GM21526 (cell line): ENCODE data around the gene KLF7.
A peak's percentile ranks its signal among the peaks of the same experiment; 100 is the strongest.

Source experiments
- ATAC-seq: cut with Tn5 transposase; IDR thresholded peaks from one replicate; pipeline ENCODE4 v1.9.1; 2021; ENCODE audit warnings: moderate library complexity; ENCODE audit not compliant: unreplicated experiment, low FRiP score

KLF7 gene

GRCh38 chr2:207167099-207167923 is 1.6 kb upstream of the KLF7 start:
- no peak for ATAC-seq

- ATAC-seq = peak; percentile 47
These were observed 776 bp upstream of the KLF7 start for GRCh38 chr2:207166349-207167098.

- ATAC-seq = peak; percentile 94
These were observed 246 bp upstream of the KLF7 start for GRCh38 chr2:207166039-207166348.

- no peak for ATAC-seq
These were observed 1.5 kb downstream of the KLF7 start for GRCh38 chr2:207164006-207164831.

GRCh38 chr2:207163756-207164005 is 2.1 kb downstream of the KLF7 start:
- ATAC-seq = no peak

- ATAC-seq = no peak
These were observed 2.5 kb downstream of the KLF7 start for GRCh38 chr2:207163053-207163755.

GRCh38 chr2:207162316-207162715 is 3.4 kb downstream of the KLF7 start:
- no peak for ATAC-seq

- no peak for ATAC-seq
These were observed 4.3 kb downstream of the KLF7 start for GRCh38 chr2:207161247-207162123.

GRCh38 chr2:207160115-207160514 is 5.6 kb downstream of the KLF7 start:
- ATAC-seq = no peak

- ATAC-seq = no peak
These were observed 6.7 kb downstream of the KLF7 start for GRCh38 chr2:207159002-207159401.

- ATAC-seq = no peak
These were observed 8.0 kb downstream of the KLF7 start for GRCh38 chr2:207157731-207158130.

GRCh38 chr2:207157162-207157481 is 8.6 kb downstream of the KLF7 start:
- no peak for ATAC-seq

- ATAC-seq = peak; percentile 57
These were observed 9.1 kb downstream of the KLF7 start for GRCh38 chr2:207156451-207157161.

- ATAC-seq = no peak
These were observed 10.0 kb downstream of the KLF7 start for GRCh38 chr2:207155516-207156444.

- ATAC-seq = no peak
These were observed 10.9 kb downstream of the KLF7 start for GRCh38 chr2:207154556-207155510.

- no peak for ATAC-seq
These were observed 12.3 kb downstream of the KLF7 start for GRCh38 chr2:207153266-207153975.

GRCh38 chr2:207151048-207151447 is 14.7 kb downstream of the KLF7 start:
- no peak for ATAC-seq
